Suprapubic skin (tissue), 4 donors: ENCODE data around the gene TAPBP. TPM values are rescaled to one million over a fixed set of nuclear protein-coding genes. Genes with fewer than 3 reads are reported as not detected.

ENCODE experiments used
- DNase-seq, 2 donors: peaks; one replicate each; pipeline ENCODE4 v3.0.0-alpha.2; 2019; ENCODE audit warnings: low spot score in 2 of 2
- H3K27ac ChIP-seq: fragments of 200-600 bp; sonication (generic); one replicate; pipeline ENCODE4 v1.5.1; 2019
- H3K27me3 ChIP-seq: fragments of 200-600 bp; sonication (generic); one replicate; pipeline ENCODE4 v1.5.1; 2019
- H3K36me3 ChIP-seq: fragments of 200-600 bp; sonication (generic); one replicate; pipeline ENCODE4 v1.5.1; 2019
- H3K4me1 ChIP-seq: fragments of 200-600 bp; sonication (generic); one replicate; pipeline ENCODE4 v1.5.1; 2019
- H3K4me3 ChIP-seq: fragments of 200-600 bp; sonication (generic); one replicate; pipeline ENCODE4 v1.5.1; 2019; ENCODE audit warnings: mild to moderate bottlenecking
- H3K9me3 ChIP-seq: fragments of 200-600 bp; sonication (generic); one replicate; pipeline ENCODE4 v1.5.1; 2019
- CTCF ChIP-seq, 2 donors: fragments of 200-600 bp in 1 of 2; fragments of 450-650 bp in 1 of 2; sonication (generic) in 1 of 2; IDR thresholded peaks; one replicate each; pipeline ENCODE4 v1.5.1; 2016 to 2019; ENCODE audit warnings: antibody characterized with exemption in 2 of 2, mild to moderate bottlenecking in 1 of 2, moderate library complexity in 1 of 2
- EP300 ChIP-seq: sonication (generic); formaldehyde crosslinking; IDR thresholded peaks from one replicate; pipeline ENCODE4 v1.6.1; 2017; ENCODE audit warnings: antibody characterized with exemption
- POLR2A ChIP-seq, 2 donors: fragments of 450-650 bp; IDR thresholded peaks; one replicate each; pipeline ENCODE4 v1.6.1; 2017; ENCODE audit warnings: antibody characterized with exemption in 2 of 2, mild to moderate bottlenecking in 2 of 2, moderate library complexity in 2 of 2
- POLR2AphosphoS5 ChIP-seq, 3 donors: sonication (generic); formaldehyde crosslinking; IDR thresholded peaks; one replicate each; pipeline ENCODE4 v1.6.1; 2017; ENCODE audit warnings: antibody characterized with exemption in 3 of 3
- WGBS: methylation state at CpG from one replicate; pipeline ENCODE4 v1.1.5; 2018; 5-methylcytosine and 5-hydroxymethylcytosine counted together
- total RNA-seq, 4 donors: library from RNA; depleted of rRNA; stranded (reverse); fragments of >200 nt; gene quantifications; one replicate each; pipeline ENCODE4 v1.1.0, GENCODE V29; 2016

TAPBP gene
- total RNA-seq, 4 donors from 2014 or later: 91.5 to 132 (median 108) TPM

DNA sequence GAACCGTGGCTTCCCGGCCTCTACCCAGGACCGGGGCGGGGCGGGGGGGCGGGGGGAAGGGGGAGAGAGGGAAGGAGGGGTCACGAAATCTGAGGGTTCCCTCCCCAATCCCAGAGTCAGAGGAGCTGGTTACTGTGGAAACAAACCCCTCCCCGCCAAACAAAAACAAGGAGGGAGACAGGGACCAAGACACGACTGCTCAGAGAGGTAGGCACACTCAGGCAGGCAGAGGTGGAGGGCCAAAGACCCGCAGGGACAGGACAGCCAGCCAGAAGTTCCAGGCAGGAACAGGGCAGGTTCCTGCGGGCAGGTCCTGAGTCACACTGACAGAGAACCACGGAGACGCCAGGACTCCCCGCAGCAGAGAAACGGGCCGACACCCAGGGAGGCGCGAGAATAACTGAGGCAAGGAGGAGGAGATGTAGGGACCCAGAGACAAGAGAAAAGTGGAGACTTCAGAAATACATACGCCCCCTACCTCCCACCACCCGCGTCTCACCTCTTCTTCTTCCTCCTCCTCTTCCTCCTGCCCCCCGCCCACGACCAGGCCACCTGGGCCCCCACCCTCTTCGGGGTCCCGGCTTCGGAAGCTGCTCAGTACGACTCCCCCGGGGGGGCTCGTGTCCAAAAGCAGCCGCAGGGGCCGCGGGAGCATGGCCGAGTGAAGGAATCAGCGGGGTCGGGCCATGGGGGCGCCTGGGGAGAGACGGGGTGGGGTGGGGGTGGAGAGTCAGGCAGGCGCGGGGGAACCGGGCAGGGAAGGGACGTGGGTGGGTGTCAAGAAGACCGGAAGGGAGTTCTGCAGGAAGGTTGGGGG lies 15.7 kb downstream of the TAPBP start:
- TF ChIP-seq CTCF (IDR thresholded peaks at IDR 0.05) (no peak), POLR2A (IDR thresholded peaks at IDR 0.05) (peak; percentile 16 to 63), POLR2AphosphoS5 (IDR thresholded peaks at IDR 0.05) (peak in 2 of 3 donors; percentile 48 to 76)
- Histone ChIP-seq H3K4me1 (peaks cover 40% of the 10 kb centered on the region), H3K4me3 (peak overlapping the region; percentile 86), H3K27ac (peak overlapping the region; percentile 96), H3K9me3 (no peaks in the 10 kb centered on the region), H3K36me3 (peaks cover 42% of the 10 kb centered on the region), H3K27me3 (no peaks in the 10 kb centered on the region)
- WGBS: under 1% methylated on average over 37 of the region's 42 CpGs
- DNase-seq: peak; percentile 89 to 92

- Histone ChIP-seq H3K4me1 (peaks cover 40% of the 10 kb centered on the region), H3K36me3 (peaks cover 42% of the 10 kb centered on the region), H3K9me3 (no peaks in the 10 kb centered on the region), H3K27ac (peak overlapping the region; percentile 96), H3K27me3 (no peaks in the 10 kb centered on the region), H3K4me3 (peak overlapping the region; percentile 86)
- DNase-seq: peak in 1 of 2 donors; percentile 83
- TF ChIP-seq EP300 (no peak), POLR2A (IDR thresholded peaks at IDR 0.05) (no peak), POLR2AphosphoS5 (IDR thresholded peaks at IDR 0.05) (no peak), CTCF (IDR thresholded peaks at IDR 0.05) (no peak)
- WGBS: 13% methylated on average over 15 of the region's 16 CpGs
Measured at GRCh38 chr6:33297406-33297955, 16.4 kb downstream of the TAPBP start.

- H3K27ac ChIP-seq: peak overlapping the region; percentile 96
- H3K4me1 ChIP-seq: peaks cover 40% of the 10 kb centered on the region
- no peaks in the 10 kb centered on the region for H3K9me3 ChIP-seq
- H3K27me3 ChIP-seq: no peaks in the 10 kb centered on the region
- H3K4me3 ChIP-seq: peak overlapping the region; percentile 86
- peaks cover 44% of the 10 kb centered on the region for H3K36me3 ChIP-seq
- 70% methylated on average over 6 of the region's 12 CpGs for WGBS
- TF ChIP-seq CTCF (IDR thresholded peaks at IDR 0.05): no peak
- TF ChIP-seq POLR2A (IDR thresholded peaks at IDR 0.05): no peak
- no peak for TF ChIP-seq EP300
- no peak for TF ChIP-seq POLR2AphosphoS5 (IDR thresholded peaks at IDR 0.05)
- peak in 1 of 2 donors; percentile 70 for DNase-seq
Measured at GRCh38 chr6:33296797-33297405, 17.0 kb downstream of the TAPBP start.

DNA sequence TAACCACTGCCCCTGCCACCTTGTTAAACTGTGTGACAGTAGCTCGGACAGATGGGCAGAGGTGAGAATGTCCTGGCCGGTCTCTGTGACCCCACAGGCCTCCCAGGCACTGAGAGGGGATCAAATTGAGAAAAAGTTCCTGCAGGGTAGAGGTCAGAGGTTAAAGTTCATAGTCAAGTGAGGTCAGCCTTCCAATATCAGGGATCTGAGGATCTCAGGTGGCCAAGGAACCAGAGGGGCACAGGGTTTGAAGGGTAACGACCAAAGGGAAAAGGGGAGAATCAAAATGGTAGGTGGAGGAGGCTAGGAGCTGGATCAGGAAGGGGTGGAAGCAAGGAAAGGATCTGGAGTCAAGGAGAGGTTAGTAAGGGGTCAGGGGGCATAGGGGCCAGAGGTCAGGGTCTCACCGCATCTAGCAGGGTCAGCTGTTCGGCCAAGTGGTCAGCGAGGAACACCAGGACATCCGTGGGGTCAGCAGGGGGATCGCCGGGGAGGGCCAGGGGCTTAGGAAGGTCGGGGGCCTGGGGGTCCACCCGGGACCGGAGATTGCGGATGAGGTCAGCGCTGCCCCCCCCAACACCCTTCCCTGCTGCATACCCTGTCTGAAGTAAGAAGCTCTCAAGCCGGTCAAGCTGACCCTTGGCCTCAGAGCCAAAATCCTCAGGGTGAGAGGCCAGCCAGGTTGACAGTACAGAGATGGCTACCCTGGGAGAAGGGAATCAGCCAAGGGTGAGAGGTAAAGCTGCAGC lies 18.1 kb downstream of the TAPBP start:
- Histone ChIP-seq H3K36me3 (peaks cover 53% of the 10 kb centered on the region), H3K27ac (no peak overlapping the region), H3K9me3 (no peaks in the 10 kb centered on the region), H3K4me1 (peaks cover 34% of the 10 kb centered on the region), H3K4me3 (no peak overlapping the region), H3K27me3 (no peaks in the 10 kb centered on the region)
- TF ChIP-seq EP300: no peak
- WGBS: 77% methylated on average over 12 of the region's 15 CpGs
- DNase-seq: no peak

DNA sequence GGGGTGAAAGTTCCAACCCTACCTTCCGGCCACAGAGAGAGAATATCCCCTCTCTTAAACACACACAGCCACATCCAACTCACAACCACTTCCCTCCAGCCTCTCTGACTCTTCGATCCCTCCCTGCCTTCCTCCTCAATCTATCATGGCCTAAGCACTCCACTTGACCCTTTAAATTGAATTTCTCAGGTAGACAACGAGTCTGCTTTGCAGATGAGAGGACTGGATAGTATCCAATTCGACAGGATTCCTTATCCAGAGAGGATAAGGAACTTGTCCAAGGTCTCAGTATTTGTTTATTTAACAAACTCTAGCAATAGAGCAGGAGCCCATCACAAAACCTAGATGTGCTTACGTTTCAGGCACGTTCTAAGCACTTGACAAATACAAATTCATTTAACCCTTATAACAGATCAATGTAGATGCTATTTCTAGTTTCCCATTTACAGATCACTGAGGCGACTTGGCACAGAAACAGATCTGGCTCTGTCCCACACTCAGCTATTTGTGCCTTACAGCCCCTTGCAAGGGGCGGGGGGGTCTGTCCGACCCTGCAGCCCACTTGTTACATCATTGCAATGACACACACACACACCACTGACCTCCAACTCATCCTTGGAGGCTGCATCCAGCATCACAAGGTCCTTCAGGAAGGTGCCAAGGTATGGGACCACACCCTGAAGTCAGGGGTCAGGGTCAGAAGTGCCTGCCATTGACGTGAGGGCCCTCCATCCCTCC lies 19.6 kb downstream of the TAPBP start:
- H3K36me3 ChIP-seq: peaks cover 53% of the 10 kb centered on the region
- no peak for DNase-seq
- H3K27me3 ChIP-seq: no peaks in the 10 kb centered on the region
- no peak overlapping the region for H3K27ac ChIP-seq
- 73% methylated on average over 10 of the region's 10 CpGs for WGBS
- no peak overlapping the region for H3K4me3 ChIP-seq
- TF ChIP-seq CTCF (IDR thresholded peaks at IDR 0.05): no peak
- peaks cover 36% of the 10 kb centered on the region for H3K4me1 ChIP-seq
- no peaks in the 10 kb centered on the region for H3K9me3 ChIP-seq
